GM19397 (cell line): Measurements from ENCODE around the gene RNF39.

Experiments
- ATAC-seq: cut with Tn5 transposase; IDR thresholded peaks from one replicate; pipeline ENCODE4 v1.9.1; 2021; ENCODE audit warnings: mild to moderate bottlenecking, moderate library complexity; ENCODE audit not compliant: unreplicated experiment

RNF39 gene

GRCh38 chr6:30097902-30098768 lies 22.6 kb upstream of the RNF39 start:
- ATAC-seq: no peak

GRCh38 chr6:30096829-30097228 lies 21.3 kb upstream of the RNF39 start:
- ATAC-seq: no peak

DNA sequence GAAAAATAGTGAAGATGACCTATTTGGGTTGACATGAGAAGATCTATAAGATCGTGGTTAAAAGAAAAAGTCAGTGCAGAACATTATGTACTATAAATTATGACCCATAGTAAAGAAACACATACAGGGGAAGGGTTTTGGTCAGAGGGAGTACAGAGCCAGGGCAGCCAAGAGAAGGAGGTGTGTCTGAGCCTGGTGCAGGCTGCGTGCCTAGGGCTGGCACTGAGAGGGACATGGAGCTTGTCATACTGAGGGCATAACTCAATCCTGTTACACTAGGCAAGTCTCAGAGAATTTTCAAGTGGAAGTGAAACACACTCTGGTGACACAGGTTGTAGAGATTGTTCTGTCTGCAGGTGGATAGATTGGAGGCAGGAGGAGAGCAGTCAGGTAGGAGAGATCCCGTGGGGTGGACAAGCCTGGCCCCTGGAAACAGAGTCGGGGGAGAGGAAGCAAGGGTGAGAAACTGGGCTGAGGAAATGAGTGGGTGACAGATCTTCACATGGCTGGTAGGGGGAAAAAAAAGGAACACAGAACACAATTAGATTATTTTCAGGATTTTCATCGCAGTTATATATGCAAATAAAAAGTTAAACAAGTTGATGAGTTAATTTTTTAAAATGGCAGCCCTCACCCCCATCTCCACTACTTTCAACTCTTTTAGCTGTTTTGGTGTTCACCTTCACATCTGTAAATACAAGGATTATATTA lies 18.5 kb upstream of the RNF39 start:
- ATAC-seq: no peak

GRCh38 chr6:30092852-30093543 lies 17.4 kb upstream of the RNF39 start:
- ATAC-seq: no peak

GRCh38 chr6:30091577-30092381 lies 16.2 kb upstream of the RNF39 start:
- no peak for ATAC-seq

- no peak for ATAC-seq
Observed at GRCh38 chr6:30087876-30088275, 12.3 kb upstream of the RNF39 start.

DNA sequence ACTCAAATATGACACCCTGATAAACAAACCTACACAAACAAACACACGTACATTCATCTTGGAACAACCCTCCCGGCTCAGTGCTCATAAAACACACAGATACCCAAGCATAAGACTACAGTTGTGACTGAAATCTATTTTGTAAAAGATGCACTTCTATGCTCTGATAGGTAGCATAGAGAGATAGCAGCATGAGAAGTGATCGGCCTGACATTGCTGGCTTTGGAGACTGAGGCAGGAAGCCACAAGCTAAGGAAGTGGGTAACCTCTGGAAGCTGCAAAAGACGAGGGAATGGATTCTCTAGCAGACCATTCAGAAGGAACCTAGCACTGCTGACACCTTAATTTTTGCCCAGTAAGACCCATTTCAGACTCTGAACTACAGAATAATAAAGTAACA lies 1.6 kb upstream of the RNF39 start:
- no peak for ATAC-seq

GRCh38 chr6:30075790-30076732 lies 492 bp upstream of the RNF39 start:
- no peak for ATAC-seq

DNA sequence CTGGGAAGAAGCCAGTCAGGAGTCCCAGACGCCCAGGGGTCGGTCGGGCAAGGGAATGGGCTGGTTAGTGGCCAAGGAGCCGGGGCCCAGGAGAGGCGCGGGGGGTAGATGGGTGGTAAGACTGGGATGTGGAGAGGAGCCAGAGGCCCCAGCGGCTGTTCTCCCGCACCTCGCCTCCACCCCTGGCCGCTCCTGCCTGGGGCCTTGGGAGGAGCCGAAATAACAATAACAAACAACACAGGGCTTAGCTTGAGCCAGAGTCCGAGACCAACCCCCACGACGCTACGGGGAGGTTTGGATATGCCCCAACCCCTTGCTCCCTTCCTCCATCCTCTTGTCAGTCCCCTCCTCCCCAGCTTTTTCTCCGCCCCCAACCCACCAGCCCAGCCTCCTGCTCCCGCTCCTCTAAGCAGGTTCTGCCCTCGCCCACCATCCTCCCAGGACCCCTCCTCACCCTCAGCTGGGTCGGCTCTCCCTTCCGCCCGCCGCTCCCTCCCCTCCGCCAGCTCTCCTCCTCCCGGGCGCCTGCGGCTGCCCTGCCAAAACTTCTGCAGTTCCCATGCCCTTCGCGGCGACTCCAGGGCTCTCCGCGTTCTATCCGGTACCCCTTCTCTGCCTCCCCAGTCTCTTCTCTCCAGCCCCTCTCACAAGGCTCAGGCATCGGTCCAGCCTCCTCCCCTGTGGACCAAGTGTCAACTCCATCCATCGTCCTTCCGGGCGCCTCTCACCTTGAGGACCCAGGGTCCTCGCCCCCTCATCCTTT lies 1.1 kb downstream of the RNF39 start:
- ATAC-seq: no peak

GRCh38 chr6:30073489-30074235 lies 1.9 kb downstream of the RNF39 start:
- no peak for ATAC-seq

GRCh38 chr6:30071858-30072257 lies 3.7 kb downstream of the RNF39 start:
- ATAC-seq: no peak

GRCh38 chr6:30071081-30071818 lies 4.3 kb downstream of the RNF39 start:
- no peak for ATAC-seq

- no peak for ATAC-seq
Observed at GRCh38 chr6:30067460-30068139, 8.0 kb downstream of the RNF39 start.

GRCh38 chr6:30066577-30067459 lies 8.8 kb downstream of the RNF39 start, which contains the start of gene PPP1R11:
PPP1R11 (plus strand) TSS chr6:30067198; CDS start chr6:30067411, 213 bp downstream.
- ATAC-seq: peak; percentile 96

- ATAC-seq: no peak
Observed at GRCh38 chr6:30066082-30066481, 9.5 kb downstream of the RNF39 start.

- ATAC-seq: no peak
Observed at GRCh38 chr6:30063315-30063714, 12.3 kb downstream of the RNF39 start.
